Prostate gland (tissue), 2 donors: Measurements from ENCODE around the gene MYMK. TPM values are rescaled to one million over a fixed set of nuclear protein-coding genes. Genes with fewer than 3 reads are reported as not detected.

Experiments used
- DNase-seq: peaks from one replicate; pipeline ENCODE4 v3.0.0-alpha.2; 2019; ENCODE audit warnings: low spot score
- H3K27ac ChIP-seq, 2 donors: fragments of 200-600 bp; sonication (generic); 2 replicates each; pipeline ENCODE4 v1.5.1; 2017 to 2019
- H3K27me3 ChIP-seq: fragments of 200-600 bp; sonication (generic); replicated peaks from 2 replicates; pipeline ENCODE4 v1.5.1; 2019; ENCODE audit not compliant: insufficient read depth
- H3K36me3 ChIP-seq, 2 donors: fragments of 200-600 bp; sonication (generic); 1 replicate in 1 of 2; 2 replicates in 1 of 2; pipeline versions ENCODE4 v1.5.1 to v1.8.1; 2017 to 2019
- H3K4me1 ChIP-seq: fragments of 200-600 bp; sonication (generic); replicated peaks from 2 replicates; pipeline ENCODE4 v1.5.1; 2019
- H3K4me3 ChIP-seq, 2 donors: fragments of 200-600 bp; sonication (generic); 2 replicates each; pipeline ENCODE4 v1.5.1; 2017 to 2019
- H3K9me3 ChIP-seq: fragments of 200-600 bp; sonication (generic); 2 replicates; pipeline ENCODE4 v1.5.1; 2017
- CTCF ChIP-seq, 4 experiments: fragments of 200-600 bp in 2 of 4; fragments of 450-650 bp in 2 of 4; sonication (generic) in 2 of 4; IDR thresholded peaks; 1 replicate in 3 of 4; 2 replicates in 1 of 4; pipeline ENCODE4 v1.5.1; 2016 to 2019; ENCODE audit warnings: antibody characterized with exemption in 4 of 4, mild to moderate bottlenecking in 2 of 4, moderate library complexity in 2 of 4
- POLR2A ChIP-seq: fragments of 450-650 bp; IDR thresholded peaks from one replicate; pipeline ENCODE4 v1.6.1; 2016; ENCODE audit warnings: antibody characterized with exemption, mild to moderate bottlenecking
- POLR2AphosphoS5 ChIP-seq: sonication (generic); formaldehyde crosslinking; IDR thresholded peaks from one replicate; pipeline ENCODE4 v1.6.1; 2017; ENCODE audit warnings: antibody characterized with exemption
- WGBS: methylation state at CpG from one replicate; pipeline ENCODE4 v1.1.5; 2018; 5-methylcytosine and 5-hydroxymethylcytosine counted together
- intact Hi-C: fragments of 100-400 bp; cut with DNase I; formaldehyde crosslinking; loops from one replicate; pipeline ENCODE4 v1.14.2; 2022
- total RNA-seq, 2 donors: library from RNA; depleted of rRNA; stranded (reverse); fragments of >200 nt; gene quantifications; one replicate each; pipeline ENCODE4 v1.1.0, GENCODE V29; 2016

MYMK gene
- total RNA-seq, 2 donors from 2014 or later = not detected

GRCh38 chr9:133468374-133468773, 56.4 kb downstream of the MYMK start:
- no peaks in the 10 kb centered on the region for H3K9me3 ChIP-seq
- no peaks in the 10 kb centered on the region for H3K27me3 ChIP-seq
- WGBS = 85% methylated on average over 10 of the region's 11 CpGs
- H3K36me3 ChIP-seq = no peaks in the 10 kb centered on the region
- intact Hi-C loops = no loop called here
- no peak for DNase-seq
- H3K4me3 ChIP-seq = no peak overlapping the region
- H3K27ac ChIP-seq = no peak overlapping the region
- TF ChIP-seq POLR2AphosphoS5 (no peak), CTCF (IDR thresholded peaks at IDR 0.05) (no peak), POLR2A (no peak)
- H3K4me1 ChIP-seq = no peaks in the 10 kb centered on the region

GRCh38 chr9:133467101-133467500, 57.7 kb downstream of the MYMK start:
- 87% methylated on average over 10 of the region's 10 CpGs for WGBS

GRCh38 chr9:133465984-133466383, 58.8 kb downstream of the MYMK start:
- H3K4me1 ChIP-seq = no peaks in the 10 kb centered on the region
- no peak for TF ChIP-seq CTCF (IDR thresholded peaks at IDR 0.05)
- no peaks in the 10 kb centered on the region for H3K27me3 ChIP-seq
- no peak for DNase-seq
- no peaks in the 10 kb centered on the region for H3K9me3 ChIP-seq
- intact Hi-C loops = no loop called here
- H3K27ac ChIP-seq = no peak overlapping the region
- no peak overlapping the region for H3K4me3 ChIP-seq
- WGBS = 92% methylated on average over 6 of the region's 6 CpGs
- H3K36me3 ChIP-seq = no peaks in the 10 kb centered on the region

More at GRCh38 chr9:133467101-133467500, 57.7 kb downstream of the MYMK start:
- intact Hi-C loops = no loop called here
- Histone ChIP-seq H3K9me3 (no peaks in the 10 kb centered on the region), H3K4me3 (no peak overlapping the region), H3K27ac (no peak overlapping the region), H3K36me3 (no peaks in the 10 kb centered on the region), H3K4me1 (no peaks in the 10 kb centered on the region), H3K27me3 (no peaks in the 10 kb centered on the region)
- TF ChIP-seq CTCF (IDR thresholded peaks at IDR 0.05) = no peak
- TF ChIP-seq POLR2AphosphoS5 = no peak
- TF ChIP-seq POLR2A = no peak
- DNase-seq = no peak

GRCh38 chr9:133464638-133465037, 60.1 kb downstream of the MYMK start:
- WGBS = 91% methylated on average over 10 of the region's 10 CpGs
- intact Hi-C loops = no loop called here
- H3K36me3 ChIP-seq = no peaks in the 10 kb centered on the region

More at GRCh38 chr9:133464638-133465037, 60.1 kb downstream of the MYMK start:
- no peak for TF ChIP-seq CTCF (IDR thresholded peaks at IDR 0.05)
- no peak for TF ChIP-seq POLR2A
- no peak for TF ChIP-seq POLR2AphosphoS5
- Histone ChIP-seq H3K27me3 (no peaks in the 10 kb centered on the region), H3K4me1 (peaks cover 4% of the 10 kb centered on the region), H3K9me3 (no peaks in the 10 kb centered on the region), H3K4me3 (no peak overlapping the region), H3K27ac (no peak overlapping the region)
- DNase-seq = no peak

Other genes with a start within 250 kb of the MYMK start
- 10 to 100 TPM in 1 of 2 donors, 1 to 10 TPM in 1; 3.5 to 14.8 TPM for gene ABO, start 249.8 kb downstream of the MYMK start, total RNA-seq
- 10 to 100 TPM; 25.7 to 40.3 TPM for gene SURF6, start 188.8 kb downstream of the MYMK start, total RNA-seq
- 10 to 100 TPM; 31.1 to 32.6 TPM for gene MED22, start 176.8 kb downstream of the MYMK start, total RNA-seq
- 1,000 to 10,000 TPM; 1,667 to 2,501 TPM for gene RPL7A, start 176.7 kb downstream of the MYMK start, total RNA-seq
- 10 to 100 TPM; 53.3 to 73.8 TPM for gene SURF1, start 168.5 kb downstream of the MYMK start, total RNA-seq
- 10 to 100 TPM; 16.4 to 57.6 TPM for gene SURF2, start 168.4 kb downstream of the MYMK start, total RNA-seq
- gene SURF4, start 148.9 kb downstream of the MYMK start, total RNA-seq = 100 to 1,000 TPM; 185 to 204 TPM
- 1 to 10 TPM in 1 of 2 donors, under 1 TPM in 1; 0.87 to 1.0 TPM for gene STKLD1, start 148.6 kb downstream of the MYMK start, total RNA-seq
- 10 to 100 TPM; 20.8 to 34.5 TPM for gene REXO4, start 106.9 kb downstream of the MYMK start, total RNA-seq
- gene ADAMTS13, start 102.6 kb downstream of the MYMK start, total RNA-seq = 1 to 10 TPM; 2.8 to 8.1 TPM
- 10 to 100 TPM; 23.0 to 40.2 TPM for gene CACFD1, start 65.0 kb downstream of the MYMK start, total RNA-seq
- 1 to 10 TPM in 1 of 2 donors, under 1 TPM in 1; 0.77 to 3.4 TPM for gene SLC2A6, start 45.9 kb downstream of the MYMK start, total RNA-seq
- 10 to 100 TPM in 1 of 2 donors, 1 to 10 TPM in 1; 1.6 to 11.6 TPM for gene ADAMTSL2, start 9.7 kb upstream of the MYMK start, total RNA-seq
- under 1 TPM in 1 of 2 donors, not detected in 1; 0.85 TPM for gene FAM163B, start 84.4 kb upstream of the MYMK start, total RNA-seq
- gene DBH, start 111.4 kb upstream of the MYMK start, total RNA-seq = not detected
- 1 to 10 TPM; 6.7 to 7.2 TPM for gene SARDH, start 213.4 kb upstream of the MYMK start, total RNA-seq